CD14-positive monocyte (primary cell): Measurements from ENCODE around the gene MICOS13. TPM values are rescaled to one million over a fixed set of nuclear protein-coding genes. Genes with fewer than 3 reads are reported as not detected.

Experiments used
- DNase-seq, 3 donors: peaks; one replicate each; pipeline ENCODE4 v3.0.0-alpha.2; 2011 to 2022
- H2AFZ ChIP-seq: 2 replicates; pipeline ENCODE4 v1.6.0; 2012; ENCODE audit warnings: mild to moderate bottlenecking, low read depth, low read length, inconsistent platforms; ENCODE audit not compliant: insufficient read depth, poor library complexity, severe bottlenecking
- H3K27ac ChIP-seq, 2 donors: 1 replicate in 1 of 2; 2 replicates in 1 of 2; pipeline ENCODE4 v1.5.1; 2012 to 2013; ENCODE audit warnings: low read length in 2 of 2, control low read depth in 1 of 2, inconsistent platforms in 1 of 2, low read depth in 1 of 2, mild to moderate bottlenecking in 1 of 2
- H3K27me3 ChIP-seq, 2 donors: one replicate each; pipeline versions ENCODE4 v1.6.0 to v1.6.1; 2011 to 2013; ENCODE audit warnings: low read length in 2 of 2; ENCODE audit not compliant: control insufficient read depth in 2 of 2, insufficient read depth in 2 of 2
- H3K36me3 ChIP-seq, 2 donors: replicated peaks in 1 of 2; 1 replicate in 1 of 2; 2 replicates in 1 of 2; pipeline versions ENCODE4 v1.5.1 to v1.6.1; 2012 to 2013; ENCODE audit warnings: low read length in 2 of 2, control low read depth in 1 of 2, inconsistent platforms in 1 of 2, mild to moderate bottlenecking in 1 of 2; ENCODE audit not compliant: insufficient read depth in 2 of 2, control insufficient read depth in 1 of 2
- H3K4me1 ChIP-seq, 2 donors: 1 replicate in 1 of 2; 2 replicates in 1 of 2; pipeline versions ENCODE4 v1.5.1 to v1.6.1; 2012 to 2013; ENCODE audit warnings: low read length in 2 of 2, control low read depth in 1 of 2, inconsistent platforms in 1 of 2, mild to moderate bottlenecking in 1 of 2, moderate library complexity in 1 of 2; ENCODE audit not compliant: insufficient read depth in 2 of 2, control insufficient read depth in 1 of 2
- H3K4me2 ChIP-seq: replicated peaks from 2 replicates; pipeline ENCODE3; 2012; ENCODE audit warnings: low read length, moderate library complexity, mild to moderate bottlenecking; ENCODE audit not compliant: poor library complexity, severe bottlenecking; ENCODE audit errors: extremely low read depth
- H3K4me3 ChIP-seq, 3 experiments: fragments of 200-600 bp in 1 of 3; sonication (generic) in 1 of 3; replicated peaks in 1 of 3; 1 replicate in 2 of 3; 2 replicates in 1 of 3; pipeline ENCODE4 v1.5.1; 2011 to 2013; ENCODE audit warnings: low read length in 3 of 3, mild to moderate bottlenecking in 3 of 3, control low read depth in 2 of 3, low read depth in 2 of 3, inconsistent platforms in 1 of 3, moderate library complexity in 1 of 3
- H3K79me2 ChIP-seq: 2 replicates; pipeline ENCODE4 v1.6.0; 2012; ENCODE audit warnings: mild to moderate bottlenecking, control low read depth, inconsistent platforms, low read length, moderate library complexity; ENCODE audit not compliant: insufficient read depth
- H3K9ac ChIP-seq: 2 replicates; pipeline ENCODE4 v1.6.0; 2017; ENCODE audit warnings: low read length, mild to moderate bottlenecking; ENCODE audit not compliant: insufficient read depth, poor library complexity, severe bottlenecking
- H3K9me3 ChIP-seq, 2 donors: replicated peaks in 1 of 2; 1 replicate in 1 of 2; 2 replicates in 1 of 2; pipeline versions ENCODE4 v1.5.1 to v1.6.1; 2012 to 2013; ENCODE audit warnings: low read length in 2 of 2, control low read depth in 1 of 2; ENCODE audit not compliant: control insufficient read depth in 1 of 2, insufficient read depth in 1 of 2
- H4K20me1 ChIP-seq: 2 replicates; pipeline ENCODE4 v1.6.0; 2012; ENCODE audit warnings: mild to moderate bottlenecking, low read length, control low read depth, moderate library complexity; ENCODE audit not compliant: insufficient read depth
- H3K27ac Mint-ChIP-seq, 7 donors: one replicate each; pipeline ENCODE4 v1.8.0; 2020; ENCODE audit warnings: mild to moderate bottlenecking in 7 of 7, mixed read lengths in 7 of 7, moderate library complexity in 6 of 7, inconsistent platforms in 2 of 7
- H3K27me3 Mint-ChIP-seq, 3 donors: one replicate each; pipeline ENCODE4 v1.8.0; 2021 to 2022; ENCODE audit warnings: low read depth in 3 of 3, mild to moderate bottlenecking in 3 of 3, mixed read lengths in 3 of 3, moderate library complexity in 3 of 3, inconsistent platforms in 1 of 3
- H3K36me3 Mint-ChIP-seq, 2 donors: one replicate each; pipeline ENCODE4 v1.8.0; 2020; ENCODE audit warnings: mixed read lengths in 2 of 2, inconsistent platforms in 1 of 2, mild to moderate bottlenecking in 1 of 2
- H3K4me1 Mint-ChIP-seq: one replicate; pipeline ENCODE4 v1.8.0; 2020; ENCODE audit warnings: mild to moderate bottlenecking, mixed read lengths
- H3K4me3 Mint-ChIP-seq, 2 donors: one replicate each; pipeline ENCODE4 v1.8.0; 2020; ENCODE audit warnings: mild to moderate bottlenecking in 2 of 2, mixed read lengths in 2 of 2, moderate library complexity in 1 of 2
- H3K9me3 Mint-ChIP-seq, 7 donors: one replicate each; pipeline ENCODE4 v1.8.0; 2020 to 2022; ENCODE audit warnings: mixed read lengths in 7 of 7, mild to moderate bottlenecking in 6 of 7, moderate library complexity in 6 of 7, inconsistent platforms in 2 of 7
- CTCF ChIP-seq: fragments of 200-600 bp; IDR thresholded peaks from one replicate; pipeline ENCODE4 v1.8.0; 2022; ENCODE audit warnings: antibody characterized with exemption, mild to moderate bottlenecking
- WGBS: methylation state at CpG from one replicate; pipeline ENCODE4 v1.1.5; 2013; ENCODE audit warnings: missing lambda C conversion rate; ENCODE audit not compliant: insufficient coverage; 5-methylcytosine and 5-hydroxymethylcytosine counted together
- intact Hi-C, 2 donors: fragments of 100-400 bp; cut with micrococcal nuclease; formaldehyde crosslinking; loops; one replicate each; pipeline versions ENCODE4 v1.15.0 to v1.15.1; 2023
- polyA plus RNA-seq, 3 donors: library from polyadenylated mRNA; depleted of rRNA in 1 of 3; unstranded in 2 of 3; stranded (reverse) in 1 of 3; fragments of 300-500 nt in 2 of 3; fragments of >200 nt in 1 of 3; fragmentation: Illumina TruSeq in 2 of 3; gene quantifications; 1 replicate in 2 of 3; 2 replicates in 1 of 3; pipeline ENCODE4 v1.2.3, GENCODE V29; 2012 to 2021

MICOS13 gene
- polyA plus RNA-seq, 3 donors = 22.5 to 82.7 (median 78.6) TPM

DNA sequence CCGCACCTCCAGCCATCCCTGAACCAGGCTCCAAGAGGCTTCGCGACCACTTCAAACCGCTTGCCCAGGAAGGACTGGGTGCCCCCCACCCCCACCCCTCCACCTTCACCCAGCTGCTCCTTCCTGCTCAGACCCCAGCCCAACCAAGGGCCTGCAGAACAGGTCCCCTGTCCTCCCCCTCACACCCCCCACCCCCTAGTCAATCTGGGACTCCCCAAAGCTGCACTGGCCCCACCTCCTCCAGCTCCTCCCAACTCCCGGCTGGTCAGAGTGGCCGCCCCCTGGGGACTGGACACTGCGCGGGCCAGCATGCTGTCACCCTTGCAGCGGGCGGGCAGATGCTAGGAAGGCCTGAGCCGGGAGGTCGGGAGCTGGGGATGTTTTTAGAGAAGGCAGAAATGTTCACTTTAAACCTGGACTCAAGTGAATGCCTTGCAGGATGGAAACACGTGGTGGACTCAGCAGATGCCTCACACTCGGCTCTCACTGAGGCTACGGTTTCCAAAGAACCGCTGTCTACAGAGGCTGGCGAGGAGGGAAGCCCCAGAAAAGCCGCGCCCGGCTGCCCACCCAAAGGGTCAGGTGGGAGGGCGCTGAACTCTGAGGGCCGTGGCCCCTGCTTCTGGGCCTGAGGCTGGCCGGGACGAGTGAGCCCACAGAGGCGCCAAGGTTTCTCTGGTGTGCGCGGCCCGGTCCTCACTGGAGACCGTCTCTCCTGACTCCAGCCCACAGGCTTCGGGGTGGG is 17.7 kb upstream of the MICOS13 start:
- TF ChIP-seq CTCF = no peak
- H3K4me3 ChIP-seq = no peak overlapping the region
- Mint-ChIP-seq H3K27ac (peak overlapping the region in 1 of 7 donors; percentile 42), H3K4me1 (no peaks in the 10 kb centered on the region), H3K4me3 (no peak overlapping the region), H3K36me3 (peaks cover 38 to 72% of the 10 kb centered on the region in 2 donors), H3K9me3 (peaks cover 0 to 3% (median 0%) of the 10 kb centered on the region in 7 donors), H3K27me3 (peaks cover 0 to 1% (median 0%) of the 10 kb centered on the region in 3 donors)
- no peak overlapping the region for H2AFZ ChIP-seq
- peaks cover 50% of the 10 kb centered on the region for H4K20me1 ChIP-seq
- no peaks in the 10 kb centered on the region for H3K9me3 ChIP-seq
- H3K4me1 ChIP-seq = no peaks in the 10 kb centered on the region
- no peak overlapping the region for H3K4me2 ChIP-seq
- H3K9ac ChIP-seq = no peak overlapping the region
- H3K27me3 ChIP-seq = no peaks in the 10 kb centered on the region
- peaks cover 68 to 69% of the 10 kb centered on the region in 2 donors for H3K36me3 ChIP-seq
- H3K27ac ChIP-seq = no peak overlapping the region
- DNase-seq = no peak
- intact Hi-C loops = no loop called here
- H3K79me2 ChIP-seq = peaks cover 24% of the 10 kb centered on the region
- 94% methylated on average over 23 of the region's 30 CpGs for WGBS

GRCh38 chr19:5697022-5697889 is 16.9 kb upstream of the MICOS13 start:
- peak overlapping the region in 1 of 2 donors; percentile 8 for H3K27ac ChIP-seq
- peaks cover 58% of the 10 kb centered on the region for H4K20me1 ChIP-seq
- H3K79me2 ChIP-seq = peaks cover 32% of the 10 kb centered on the region
- Mint-ChIP-seq H3K9me3 (peaks cover 0 to 3% (median 0%) of the 10 kb centered on the region in 7 donors), H3K4me1 (peaks cover 2% of the 10 kb centered on the region), H3K36me3 (peaks cover 45 to 77% of the 10 kb centered on the region in 2 donors), H3K27ac (peak overlapping the region in 2 of 7 donors; percentile 42 to 57), H3K27me3 (peaks cover 0 to 1% (median 0%) of the 10 kb centered on the region in 3 donors), H3K4me3 (no peak overlapping the region)
- no peak overlapping the region for H3K9ac ChIP-seq
- intact Hi-C loops = no loop called here
- peaks cover 76% of the 10 kb centered on the region in 2 donors for H3K36me3 ChIP-seq
- no peak overlapping the region for H3K4me2 ChIP-seq
- no peak for TF ChIP-seq CTCF
- H3K9me3 ChIP-seq = no peaks in the 10 kb centered on the region
- no peak overlapping the region for H3K4me3 ChIP-seq
- H2AFZ ChIP-seq = no peak overlapping the region
- H3K27me3 ChIP-seq = no peaks in the 10 kb centered on the region
- no peak for DNase-seq
- WGBS = 81% methylated on average over 23 of the region's 25 CpGs
- H3K4me1 ChIP-seq = peaks cover 0 to under 1% of the 10 kb centered on the region in 2 donors
